22Rv1 (cell line): ENCODE data around the gene JARID2.

Experiments
- ZFX ChIP-seq: fragments of 450-650 bp; IDR thresholded peaks from 2 replicates; pipeline ENCODE4 v1.6.1; 2017; ENCODE audit warnings: antibody characterized with exemption, borderline replicate concordance
- TF ChIP-seq, protein P1 (sequence below): fragments of 450-650 bp; IDR thresholded peaks from 2 replicates; pipeline ENCODE4 v1.5.1; 2017; ENCODE audit warnings: mild to moderate bottlenecking

DNA sequence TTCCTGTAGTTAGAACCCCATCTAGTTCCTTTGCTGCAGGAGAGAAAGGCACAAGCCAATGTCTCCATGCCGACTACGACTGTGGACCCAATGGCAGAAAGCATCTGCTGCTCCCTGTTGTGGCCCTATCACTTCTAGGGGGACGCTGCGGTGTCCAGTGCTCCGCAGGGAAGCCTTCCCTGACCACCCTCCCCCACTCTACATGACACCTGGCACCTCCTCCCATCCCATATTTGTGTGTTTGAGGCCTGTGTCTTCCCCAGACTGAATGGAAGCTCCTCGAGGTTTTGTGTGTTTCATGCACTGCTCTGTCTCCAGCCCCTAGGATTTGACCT is 257.4 kb downstream of the JARID2 start:
- TF ChIP-seq, protein P1, sequence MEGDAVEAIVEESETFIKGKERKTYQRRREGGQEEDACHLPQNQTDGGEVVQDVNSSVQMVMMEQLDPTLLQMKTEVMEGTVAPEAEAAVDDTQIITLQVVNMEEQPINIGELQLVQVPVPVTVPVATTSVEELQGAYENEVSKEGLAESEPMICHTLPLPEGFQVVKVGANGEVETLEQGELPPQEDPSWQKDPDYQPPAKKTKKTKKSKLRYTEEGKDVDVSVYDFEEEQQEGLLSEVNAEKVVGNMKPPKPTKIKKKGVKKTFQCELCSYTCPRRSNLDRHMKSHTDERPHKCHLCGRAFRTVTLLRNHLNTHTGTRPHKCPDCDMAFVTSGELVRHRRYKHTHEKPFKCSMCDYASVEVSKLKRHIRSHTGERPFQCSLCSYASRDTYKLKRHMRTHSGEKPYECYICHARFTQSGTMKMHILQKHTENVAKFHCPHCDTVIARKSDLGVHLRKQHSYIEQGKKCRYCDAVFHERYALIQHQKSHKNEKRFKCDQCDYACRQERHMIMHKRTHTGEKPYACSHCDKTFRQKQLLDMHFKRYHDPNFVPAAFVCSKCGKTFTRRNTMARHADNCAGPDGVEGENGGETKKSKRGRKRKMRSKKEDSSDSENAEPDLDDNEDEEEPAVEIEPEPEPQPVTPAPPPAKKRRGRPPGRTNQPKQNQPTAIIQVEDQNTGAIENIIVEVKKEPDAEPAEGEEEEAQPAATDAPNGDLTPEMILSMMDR = no peak
- TF ChIP-seq ZFX = no peak
